ENCODE results near the gene CDH23. TPM values are rescaled to one million over a fixed set of nuclear protein-coding genes. Genes with fewer than 3 reads are reported as not detected.

The CDH23 gene
- total and polyA plus RNA-seq, 9 of the 15 experiments (the other 6 are each of a cell fraction or from before 2014, with no cell fraction given): 0.18 to 1.2 (median 0.47) TPM

DNA sequence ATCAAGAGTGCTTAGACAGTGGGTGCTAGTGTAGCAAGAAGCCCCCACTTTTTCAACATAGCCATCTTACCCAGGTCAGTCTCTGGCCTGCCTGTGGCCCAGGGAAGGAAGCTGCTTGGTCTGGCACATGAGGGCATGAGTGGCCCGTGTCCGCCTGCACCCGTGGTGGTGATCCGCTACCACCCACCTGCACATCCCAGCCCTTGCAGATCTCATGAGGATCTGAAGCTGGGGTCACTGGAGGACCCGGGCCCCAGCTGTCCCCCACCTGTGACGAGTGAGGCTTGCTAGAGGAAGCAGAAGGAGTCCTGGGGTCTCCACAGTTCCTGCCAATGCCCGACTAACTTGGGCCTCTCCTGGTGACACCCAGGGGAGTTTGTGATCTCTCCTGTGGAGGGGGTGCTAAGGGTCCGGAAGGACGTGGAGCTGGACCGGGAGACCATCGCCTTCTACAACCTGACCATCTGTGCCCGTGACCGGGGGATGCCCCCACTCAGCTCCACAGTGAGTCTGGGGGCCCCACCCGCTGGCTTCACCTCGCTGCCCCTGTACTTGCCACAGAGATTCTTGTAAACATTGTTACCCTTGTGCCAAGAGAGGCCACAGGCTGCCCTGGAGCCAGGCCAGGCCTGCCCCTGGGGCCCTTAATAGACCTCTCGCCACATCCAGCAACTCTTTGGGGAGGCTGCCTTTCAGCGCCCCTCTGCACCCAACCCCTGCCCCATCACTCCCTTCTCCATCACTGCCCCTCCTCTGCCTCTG is 387.4 kb downstream of the CDH23 start:
- Histone ChIP-seq H4K20me1 (replicated peaks; ENCODE audit: control insufficient read depth, insufficient read depth, low read length) (0 out of 2 replicates have a peak, but pooled peaks cover 6% of the 10 kb centered on the region), H3K79me2 (ENCODE audit: control insufficient read depth, insufficient read depth, low read length) (no peaks in the 10 kb centered on the region), H3K9me1 (ENCODE audit: control insufficient read depth, insufficient read depth, low read length) (no peaks in the 10 kb centered on the region), H3K4me2 (ENCODE audit: insufficient read depth, low read length) (no peak overlapping the region), H3K27ac (ENCODE audit: extremely low read depth, low read depth, low read length) (no peak overlapping the region), H3K36me3 (ENCODE audit: control insufficient read depth, insufficient read depth, low read length) (no peaks in the 10 kb centered on the region), H2AFZ (ENCODE audit: low read depth, low read length) (no peak overlapping the region), H3K9me3 (replicated peaks; ENCODE audit: control insufficient read depth, insufficient read depth, low read depth, low read length) (no peaks in the 10 kb centered on the region), H3K4me3 (no peak overlapping the region), H3K4me1 (replicated peaks in 1 of 2; ENCODE audit: control insufficient read depth in 2 of 2, insufficient read depth in 2 of 2, low read length in 2 of 2) (0 out of 5 replicates have a peak, but pooled peaks cover 0 to 3% of the 10 kb centered on the region in 2 experiments), H3K27me3 (ENCODE audit: control insufficient read depth in 2 of 2, insufficient read depth in 2 of 2, low read length in 2 of 2) (peaks cover 36 to 71% of the 10 kb centered on the region in 2 experiments), H3K9ac (ENCODE audit: insufficient read depth in 1 of 2, low read depth in 2 of 2, low read length in 2 of 2) (no peak overlapping the region)
- no peak for TF ChIP-seq ZNF644 (tag; IDR thresholded peaks at IDR 0.05; ENCODE audit: low read depth)
- TF ChIP-seq, protein P1, sequence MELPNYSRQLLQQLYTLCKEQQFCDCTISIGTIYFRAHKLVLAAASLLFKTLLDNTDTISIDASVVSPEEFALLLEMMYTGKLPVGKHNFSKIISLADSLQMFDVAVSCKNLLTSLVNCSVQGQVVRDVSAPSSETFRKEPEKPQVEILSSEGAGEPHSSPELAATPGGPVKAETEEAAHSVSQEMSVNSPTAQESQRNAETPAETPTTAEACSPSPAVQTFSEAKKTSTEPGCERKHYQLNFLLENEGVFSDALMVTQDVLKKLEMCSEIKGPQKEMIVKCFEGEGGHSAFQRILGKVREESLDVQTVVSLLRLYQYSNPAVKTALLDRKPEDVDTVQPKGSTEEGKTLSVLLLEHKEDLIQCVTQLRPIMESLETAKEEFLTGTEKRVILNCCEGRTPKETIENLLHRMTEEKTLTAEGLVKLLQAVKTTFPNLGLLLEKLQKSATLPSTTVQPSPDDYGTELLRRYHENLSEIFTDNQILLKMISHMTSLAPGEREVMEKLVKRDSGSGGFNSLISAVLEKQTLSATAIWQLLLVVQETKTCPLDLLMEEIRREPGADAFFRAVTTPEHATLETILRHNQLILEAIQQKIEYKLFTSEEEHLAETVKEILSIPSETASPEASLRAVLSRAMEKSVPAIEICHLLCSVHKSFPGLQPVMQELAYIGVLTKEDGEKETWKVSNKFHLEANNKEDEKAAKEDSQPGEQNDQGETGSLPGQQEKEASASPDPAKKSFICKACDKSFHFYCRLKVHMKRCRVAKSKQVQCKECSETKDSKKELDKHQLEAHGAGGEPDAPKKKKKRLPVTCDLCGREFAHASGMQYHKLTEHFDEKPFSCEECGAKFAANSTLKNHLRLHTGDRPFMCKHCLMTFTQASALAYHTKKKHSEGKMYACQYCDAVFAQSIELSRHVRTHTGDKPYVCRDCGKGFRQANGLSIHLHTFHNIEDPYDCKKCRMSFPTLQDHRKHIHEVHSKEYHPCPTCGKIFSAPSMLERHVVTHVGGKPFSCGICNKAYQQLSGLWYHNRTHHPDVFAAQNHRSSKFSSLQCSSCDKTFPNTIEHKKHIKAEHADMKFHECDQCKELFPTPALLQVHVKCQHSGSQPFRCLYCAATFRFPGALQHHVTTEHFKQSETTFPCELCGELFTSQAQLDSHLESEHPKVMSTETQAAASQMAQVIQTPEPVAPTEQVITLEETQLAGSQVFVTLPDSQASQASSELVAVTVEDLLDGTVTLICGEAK (IDR thresholded peaks at IDR 0.05): no peak
- TF ChIP-seq, protein P1 (CRISPR knock-in tag; IDR thresholded peaks at IDR 0.05): no peak
- no peak for TF ChIP-seq ZNF121 (CRISPR knock-in tag; conservative IDR thresholded peaks at IDR 0.05)
- TF ChIP-seq ZNF165 (CRISPR knock-in tag; IDR thresholded peaks at IDR 0.05; ENCODE audit: borderline replicate concordance): no peak
- no peak for TF ChIP-seq YY1 (IDR thresholded peaks at IDR 0.05; ENCODE audit: borderline replicate concordance in 1 of 3, control insufficient read depth in 1 of 3, extremely low read depth in 1 of 3, insufficient read depth in 3 of 3, insufficient read length in 1 of 3, insufficient replicate concordance in 2 of 3, low read depth in 1 of 3, low read length in 2 of 3)
- no peak for TF ChIP-seq ELF4 (CRISPR knock-in tag; IDR thresholded peaks at IDR 0.05)
- no peak for TF ChIP-seq IFI16 (CRISPR knock-in tag; IDR thresholded peaks at IDR 0.05)
- no peak for TF ChIP-seq ZNF274 (IDR thresholded peaks at IDR 0.05; ENCODE audit: borderline replicate concordance, low read depth, low read length)
- no peak for TF ChIP-seq HNRNPLL (IDR thresholded peaks at IDR 0.05; ENCODE audit: low read depth, low read length, poor library complexity, severe bottlenecking)
- TF ChIP-seq GTF2A2 (tag; IDR thresholded peaks at IDR 0.05): no peak
- no peak for DNase-seq (ENCODE audit: extremely low read depth in 1 of 4, low spot score in 3 of 4)
- in situ Hi-C loops (cut with MboI) (no loop called here), intact Hi-C loops (cut with micrococcal nuclease) (no loop called here)
- 3% methylated on average over 17 of the region's 17 CpGs for WGBS (ENCODE audit: insufficient coverage, low coverage, missing lambda C conversion rate)
- no peak for ATAC-seq
- POLR2A ChIA-PET: interaction anchor here (0.6 to 2.9 kb wide), 5 partner anchors 9 to 998 kb away, joined by 3 to 10 read pairs (median 3); partner anchors contain the start of gene VSIR
- CTCF ChIA-PET (ENCODE audit: low intra/inter-chr PET ratio): no interaction called here
- no peak for FAIRE-seq
- BruUV-seq (replicated peaks): no TSS peak
